ENCODE results near the gene KRTAP5-10. TPM values are rescaled to one million over a fixed set of nuclear protein-coding genes. Genes with fewer than 3 reads are reported as not detected.

Gene KRTAP5-10
- total RNA-seq, 1 donor from 2014 or later = not detected

DNA sequence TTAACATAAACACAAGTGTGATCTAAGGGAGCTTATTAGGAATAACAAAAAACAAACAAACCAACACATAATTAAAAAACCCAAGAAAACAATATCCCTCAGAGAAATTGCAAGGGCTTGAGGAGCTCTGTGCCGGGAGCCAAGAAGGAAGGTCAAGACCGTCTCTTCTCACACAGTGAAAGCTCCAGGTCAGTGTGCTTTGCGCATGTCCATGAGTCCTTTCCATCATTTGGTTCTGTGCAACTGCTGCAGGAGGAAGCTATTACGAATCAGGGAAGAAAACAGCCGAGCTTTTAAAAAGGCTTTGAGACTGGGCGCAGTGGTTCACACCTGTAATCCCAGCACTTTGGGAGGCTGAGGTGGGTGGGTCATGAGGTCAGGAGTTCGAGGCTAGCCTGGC, 23.0 kb upstream of the KRTAP5-10 start:
- no peak for TF ChIP-seq CTCF (IDR thresholded peaks at IDR 0.05; ENCODE audit: partially characterized antibody, unreplicated experiment)
- Mint-ChIP-seq H3K36me3 (ENCODE audit: unreplicated experiment) (peaks cover 12% of the 10 kb centered on the region), H3K27ac (ENCODE audit: unreplicated experiment) (no peak overlapping the region), H3K9me3 (ENCODE audit: unreplicated experiment) (peaks cover 15% of the 10 kb centered on the region), H3K27me3 (ENCODE audit: unreplicated experiment) (peaks cover 7% of the 10 kb centered on the region), H3K4me3 (ENCODE audit: unreplicated experiment) (no peak overlapping the region), H3K4me1 (ENCODE audit: low read depth, unreplicated experiment) (no peaks in the 10 kb centered on the region)
- DNase-seq = no peak

DNA sequence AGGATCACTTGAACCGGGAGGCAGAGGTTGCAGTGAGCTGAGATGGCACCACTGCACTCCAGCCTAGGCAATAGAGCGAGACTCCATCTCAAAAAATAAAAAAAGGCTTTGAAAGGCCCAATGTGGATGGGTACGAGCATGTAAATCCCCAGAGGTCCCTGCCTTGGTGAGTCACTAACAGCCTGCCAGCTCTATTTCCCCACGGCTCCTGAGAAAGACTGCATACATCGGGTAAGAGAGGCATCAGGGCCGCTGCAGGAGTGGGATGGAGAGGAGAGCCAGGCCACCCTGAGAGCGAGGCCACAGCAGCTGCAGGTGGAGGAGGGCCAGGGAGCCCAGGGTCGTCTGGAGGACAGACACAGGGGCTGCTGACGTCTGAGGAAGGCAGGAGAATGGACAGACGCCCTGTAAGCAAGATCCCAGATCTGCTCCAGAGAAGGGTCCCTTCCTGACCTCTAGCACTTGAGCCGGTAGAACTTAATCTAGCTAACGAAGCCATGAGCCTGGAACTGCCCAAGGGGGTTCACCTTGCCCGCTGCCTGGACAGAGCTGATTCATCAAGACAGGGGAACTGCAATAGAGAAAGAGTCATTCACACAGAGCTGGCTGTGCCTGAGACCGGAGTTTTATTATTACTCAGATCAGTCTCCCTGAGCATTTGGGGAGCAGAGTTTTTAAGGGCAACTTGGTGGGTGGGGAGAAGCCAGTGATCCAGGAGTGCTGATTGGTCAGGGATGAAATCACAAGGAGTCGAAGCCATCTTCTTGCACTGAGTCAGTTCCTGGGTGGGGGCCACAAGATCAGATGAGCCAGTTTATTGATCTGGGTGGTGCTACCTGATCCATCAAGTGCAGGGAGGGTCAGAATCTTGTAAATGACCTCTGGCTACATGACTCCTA, 22.2 kb upstream of the KRTAP5-10 start:
- Mint-ChIP-seq H3K4me1 (ENCODE audit: low read depth, unreplicated experiment) (no peaks in the 10 kb centered on the region), H3K27me3 (ENCODE audit: unreplicated experiment) (peaks cover 8% of the 10 kb centered on the region), H3K4me3 (ENCODE audit: unreplicated experiment) (no peak overlapping the region), H3K9me3 (ENCODE audit: unreplicated experiment) (peaks cover 15% of the 10 kb centered on the region), H3K36me3 (ENCODE audit: unreplicated experiment) (peaks cover 13% of the 10 kb centered on the region), H3K27ac (ENCODE audit: unreplicated experiment) (no peak overlapping the region)
- no peak for DNase-seq
- no peak for TF ChIP-seq CTCF (IDR thresholded peaks at IDR 0.05; ENCODE audit: partially characterized antibody, unreplicated experiment)

GRCh38 chr11:71543866-71544265, 21.5 kb upstream of the KRTAP5-10 start:
- peaks cover 10% of the 10 kb centered on the region for H3K9me3 Mint-ChIP-seq (ENCODE audit: unreplicated experiment)
- no peak overlapping the region for H3K27ac Mint-ChIP-seq (ENCODE audit: unreplicated experiment)

DNA sequence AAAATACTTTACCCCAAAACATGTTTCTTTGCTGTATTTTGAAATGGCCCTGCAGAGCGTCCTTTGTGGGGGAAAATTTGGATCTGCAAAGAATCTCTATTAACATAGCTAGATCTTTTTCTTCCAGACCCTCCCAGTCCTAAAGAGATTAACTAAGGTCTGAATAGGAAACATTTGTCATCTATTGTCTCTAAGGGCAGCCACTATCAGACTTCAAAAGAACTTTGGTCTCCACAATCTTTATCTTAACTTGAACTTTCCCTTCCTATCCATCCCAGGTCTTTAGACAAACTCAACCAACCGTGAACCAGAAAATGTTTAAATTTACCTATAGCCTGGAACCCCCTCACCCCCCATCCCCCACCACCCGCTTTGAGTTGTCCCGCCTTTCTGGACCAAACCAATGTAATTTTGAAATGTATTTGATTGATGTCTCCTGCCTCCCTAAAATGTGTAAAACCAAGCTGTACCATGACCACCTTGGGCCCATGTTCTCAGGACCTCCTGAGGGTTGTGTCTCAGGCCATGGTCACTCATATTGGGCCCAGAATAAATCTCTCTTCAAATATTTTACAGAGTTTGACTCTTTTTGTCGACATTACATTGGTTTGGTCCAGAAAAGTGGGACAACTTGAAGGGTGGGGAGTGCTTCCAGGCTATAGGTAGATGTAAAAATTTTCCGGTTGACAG, 20.7 kb upstream of the KRTAP5-10 start:
- no peak overlapping the region for H3K27ac Mint-ChIP-seq (ENCODE audit: unreplicated experiment)
- H3K4me3 Mint-ChIP-seq (ENCODE audit: unreplicated experiment) = no peak overlapping the region
- no peak for DNase-seq
- H3K4me1 Mint-ChIP-seq (ENCODE audit: low read depth, unreplicated experiment) = no peaks in the 10 kb centered on the region
- H3K36me3 Mint-ChIP-seq (ENCODE audit: unreplicated experiment) = peaks cover 15% of the 10 kb centered on the region
- H3K27me3 Mint-ChIP-seq (ENCODE audit: unreplicated experiment) = peaks cover 8% of the 10 kb centered on the region
- TF ChIP-seq CTCF (IDR thresholded peaks at IDR 0.05; ENCODE audit: partially characterized antibody, unreplicated experiment) = no peak
- peaks cover 11% of the 10 kb centered on the region for H3K9me3 Mint-ChIP-seq (ENCODE audit: unreplicated experiment)

More at GRCh38 chr11:71543866-71544265, 21.5 kb upstream of the KRTAP5-10 start:
- DNase-seq = no peak
- Mint-ChIP-seq H3K27me3 (ENCODE audit: unreplicated experiment) (peaks cover 8% of the 10 kb centered on the region), H3K4me3 (ENCODE audit: unreplicated experiment) (no peak overlapping the region), H3K4me1 (ENCODE audit: low read depth, unreplicated experiment) (no peaks in the 10 kb centered on the region), H3K36me3 (ENCODE audit: unreplicated experiment) (peaks cover 15% of the 10 kb centered on the region)
- TF ChIP-seq CTCF (IDR thresholded peaks at IDR 0.05; ENCODE audit: partially characterized antibody, unreplicated experiment) = no peak

Measured in glutamatergic neuron (in vitro differentiated cells).